HG03066 (cell line): ENCODE results near the gene ID3.

ENCODE experiments used
- ATAC-seq: cut with Tn5 transposase; IDR thresholded peaks from one replicate; pipeline ENCODE4 v1.9.1; 2021; ENCODE audit warnings: low read depth; ENCODE audit not compliant: unreplicated experiment

The ID3 gene

DNA sequence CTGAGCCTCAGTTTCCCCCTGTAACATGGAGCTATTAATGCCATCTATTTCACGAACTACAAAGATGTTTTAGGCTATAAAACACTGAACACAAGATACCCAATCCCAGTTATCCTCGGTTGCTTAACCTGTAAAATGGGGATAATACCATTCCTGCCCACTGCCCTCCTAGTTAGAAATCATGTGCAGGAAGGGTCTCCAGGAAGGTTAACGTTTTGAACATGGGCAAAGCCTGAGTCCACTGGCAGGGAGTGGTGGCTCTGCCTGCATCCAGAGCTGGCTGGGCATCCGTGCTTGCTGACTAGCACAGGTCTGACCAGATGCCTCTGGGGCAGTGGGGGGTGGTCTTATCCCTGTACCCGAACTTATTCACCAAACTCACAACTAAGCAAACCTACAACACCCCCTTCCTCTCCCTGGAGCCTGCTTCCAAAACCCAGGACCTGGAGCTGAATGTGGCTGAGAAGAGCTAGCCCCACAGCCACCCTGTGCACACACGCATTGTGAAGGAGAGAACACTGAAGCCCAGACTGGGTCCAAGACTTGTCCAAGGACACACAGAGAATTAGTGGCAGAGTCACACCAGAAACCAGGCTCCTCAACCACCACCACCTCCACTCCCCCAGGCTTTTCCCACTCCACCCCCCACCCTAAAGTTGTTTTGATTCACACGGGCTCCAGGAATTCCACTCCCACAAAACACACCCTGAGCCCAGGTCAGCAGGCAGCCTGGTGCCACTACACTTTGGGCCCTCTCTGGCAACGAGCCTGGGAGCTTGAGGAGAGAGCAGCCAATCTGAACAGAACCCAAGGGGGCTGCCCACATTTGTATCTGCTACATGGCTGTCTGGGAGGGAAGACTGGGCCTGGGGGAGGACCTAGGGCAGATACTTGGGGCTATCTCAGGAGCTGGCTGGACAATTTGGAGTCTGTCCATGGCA, 29.9 kb downstream of the ID3 start:
- no peak for ATAC-seq

GRCh38 chr1:23528250-23528978, 30.9 kb downstream of the ID3 start:
- ATAC-seq: peak; percentile 59

DNA sequence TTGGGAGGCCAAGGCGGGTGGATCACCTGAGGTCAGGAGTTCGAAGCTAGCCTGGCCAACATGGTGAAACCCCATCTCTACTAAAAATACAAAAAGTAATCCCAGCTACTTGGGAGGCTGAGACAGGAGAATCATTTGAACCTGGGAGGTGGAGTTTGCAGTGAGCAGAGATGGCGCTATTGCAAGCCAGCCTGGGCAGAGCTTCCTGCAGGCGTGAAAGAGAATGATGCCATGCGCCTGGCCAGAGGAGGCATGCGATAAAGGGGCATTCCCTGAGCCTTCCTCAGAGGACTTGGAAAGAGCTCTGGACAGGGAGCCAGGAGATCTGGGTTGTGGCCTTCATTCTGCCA, 31.4 kb downstream of the ID3 start:
- no peak for ATAC-seq

GRCh38 chr1:23527366-23527765, 31.9 kb downstream of the ID3 start:
- no peak for ATAC-seq

DNA sequence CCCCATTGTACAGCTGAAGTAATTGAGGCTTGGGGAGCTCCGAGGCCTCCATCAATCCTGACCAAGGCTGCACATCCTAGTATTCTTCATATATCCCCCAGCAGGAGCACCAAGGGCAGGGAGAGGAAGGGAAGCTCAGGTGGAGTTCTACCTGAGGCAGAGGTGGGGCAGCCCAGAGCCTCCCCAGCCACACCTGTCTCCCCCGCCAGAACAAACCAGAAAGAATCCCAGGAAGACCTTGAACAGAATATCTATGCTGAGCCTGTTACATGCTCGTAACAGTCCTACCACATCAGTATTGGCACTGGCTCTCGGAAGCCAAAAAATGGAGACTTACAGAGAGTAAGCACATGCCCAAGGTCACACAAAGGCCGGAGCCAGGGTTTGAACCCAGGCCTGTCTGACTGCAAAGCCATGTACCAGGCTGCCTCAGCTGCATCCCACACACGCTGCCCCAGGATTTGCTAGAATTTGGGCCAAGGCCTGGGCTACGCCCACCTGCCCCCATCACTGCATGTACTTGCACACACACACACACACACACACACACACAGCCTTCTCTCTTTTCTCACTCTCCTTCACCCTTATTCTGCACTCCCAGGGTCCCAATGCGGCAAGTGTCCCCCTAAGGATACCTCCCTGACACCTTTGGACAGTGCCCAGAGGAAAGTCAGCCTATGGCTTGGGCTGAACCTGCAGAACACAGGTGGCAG, 32.8 kb downstream of the ID3 start:
- no peak for ATAC-seq

GRCh38 chr1:23525558-23526250, 33.6 kb downstream of the ID3 start:
- ATAC-seq: no peak

- ATAC-seq: no peak
These were observed 34.4 kb downstream of the ID3 start for GRCh38 chr1:23524716-23525401.

GRCh38 chr1:23524163-23524562, 35.1 kb downstream of the ID3 start:
- no peak for ATAC-seq

DNA sequence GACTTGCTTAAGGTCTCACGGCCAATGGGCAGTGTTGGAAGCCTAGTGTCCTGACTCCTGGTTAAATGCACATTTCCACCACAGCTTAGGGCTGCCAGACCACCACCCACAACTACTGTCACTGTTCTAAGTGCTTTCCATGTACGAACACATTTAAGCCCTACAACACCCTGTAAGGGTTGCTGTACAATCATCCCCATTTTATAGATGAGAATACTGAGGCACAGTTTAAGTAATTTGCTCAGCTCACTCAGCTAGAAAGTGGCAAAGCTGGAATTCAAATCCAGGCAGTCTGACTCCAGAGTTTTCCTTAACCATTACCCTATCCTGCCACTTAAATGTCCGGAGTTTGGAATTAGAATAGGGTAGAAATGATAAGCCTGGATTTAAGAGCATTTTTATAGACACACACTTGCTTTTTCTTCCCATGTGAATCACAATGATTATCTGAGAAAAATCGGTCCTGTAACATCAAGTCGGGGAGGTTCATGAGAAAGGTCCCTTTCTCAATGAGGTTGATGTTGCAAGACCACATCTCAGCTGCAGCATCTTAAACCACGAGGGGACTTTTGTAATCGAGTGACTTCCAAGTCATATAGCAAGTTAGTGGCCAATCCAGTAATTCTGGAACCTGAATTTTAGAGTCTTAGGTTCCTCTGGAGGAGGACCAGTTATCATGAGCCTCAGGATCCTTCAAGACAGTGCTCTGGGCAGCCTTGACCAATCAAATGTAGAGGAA, 36.9 kb downstream of the ID3 start:
- ATAC-seq: no peak

- no peak for ATAC-seq
These were observed 37.7 kb downstream of the ID3 start for GRCh38 chr1:23521588-23521987.

GRCh38 chr1:23517581-23517980, 41.7 kb downstream of the ID3 start:
- ATAC-seq: no peak

- no peak for ATAC-seq
These were observed 43.4 kb downstream of the ID3 start for GRCh38 chr1:23515905-23516304.

- ATAC-seq: no peak
These were observed 45.1 kb downstream of the ID3 start for GRCh38 chr1:23514111-23514679.

DNA sequence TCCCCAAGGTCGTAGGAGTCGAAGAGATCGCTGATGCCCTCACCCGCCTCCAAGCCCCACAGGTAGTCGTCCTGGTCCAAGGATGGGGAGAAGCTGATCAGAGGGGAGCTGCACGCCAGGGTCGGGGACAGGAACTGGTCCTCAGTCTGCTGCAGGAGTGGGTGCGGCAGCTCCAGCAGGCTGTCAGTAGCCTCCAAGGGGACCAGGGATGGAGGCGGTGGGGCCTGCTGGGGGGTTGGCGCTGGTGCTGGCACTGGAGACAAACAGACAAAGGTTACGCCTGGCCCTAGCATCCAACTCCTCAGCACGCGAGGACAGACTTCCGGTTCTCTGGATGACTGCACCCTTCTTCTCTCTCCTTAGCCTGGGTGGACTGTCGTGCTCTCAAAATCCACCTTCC, 49.4 kb downstream of the ID3 start:
- no peak for ATAC-seq
